HG03280 (cell line): Measurements from ENCODE around the gene THAP5.

Experiments
- ATAC-seq: cut with Tn5 transposase; IDR thresholded peaks from one replicate; pipeline ENCODE4 v1.9.1; 2021; ENCODE audit warnings: mild to moderate bottlenecking, moderate library complexity; ENCODE audit not compliant: unreplicated experiment

The THAP5 gene

GRCh38 chr7:108535744-108536143, 33.8 kb downstream of the THAP5 start:
- ATAC-seq = no peak

GRCh38 chr7:108535257-108535656, 34.2 kb downstream of the THAP5 start:
- ATAC-seq = no peak

DNA sequence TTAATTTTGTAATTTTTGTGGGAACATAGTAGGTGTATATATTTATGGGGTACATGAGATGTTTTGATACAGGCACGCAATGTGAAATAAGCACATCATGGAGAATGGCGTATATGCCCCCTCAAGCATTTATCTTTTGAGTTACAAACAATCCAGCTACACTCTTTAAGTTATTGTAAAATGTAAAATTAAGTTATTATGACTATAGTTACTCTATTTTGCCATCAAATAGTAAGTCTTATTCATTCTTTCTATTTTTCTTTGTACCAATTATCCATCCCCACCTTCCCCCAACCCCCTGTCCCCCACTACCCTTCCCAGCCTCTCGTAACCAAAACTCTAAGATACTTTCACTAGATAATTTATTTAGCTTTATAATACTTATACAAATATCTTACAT, 35.8 kb downstream of the THAP5 start:
- no peak for ATAC-seq

DNA sequence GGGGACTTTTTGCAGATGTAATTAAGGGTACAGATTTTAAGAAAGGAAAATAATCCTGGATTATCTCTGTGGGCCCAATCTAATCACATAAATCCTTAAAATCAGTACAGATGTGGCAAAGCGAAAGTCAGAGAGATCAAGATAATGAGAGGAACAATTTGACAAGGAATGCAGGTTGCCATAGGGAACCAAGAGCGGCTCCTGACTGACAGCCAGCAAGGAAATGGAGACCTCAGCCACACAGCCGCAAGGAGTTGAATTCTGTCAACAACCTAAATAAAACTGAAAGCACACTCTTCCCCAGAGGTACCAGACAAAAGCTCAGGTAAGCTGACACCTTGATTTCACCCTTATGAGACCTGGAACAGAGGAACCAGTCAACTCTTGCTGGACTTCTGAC, 40.2 kb downstream of the THAP5 start:
- no peak for ATAC-seq

DNA sequence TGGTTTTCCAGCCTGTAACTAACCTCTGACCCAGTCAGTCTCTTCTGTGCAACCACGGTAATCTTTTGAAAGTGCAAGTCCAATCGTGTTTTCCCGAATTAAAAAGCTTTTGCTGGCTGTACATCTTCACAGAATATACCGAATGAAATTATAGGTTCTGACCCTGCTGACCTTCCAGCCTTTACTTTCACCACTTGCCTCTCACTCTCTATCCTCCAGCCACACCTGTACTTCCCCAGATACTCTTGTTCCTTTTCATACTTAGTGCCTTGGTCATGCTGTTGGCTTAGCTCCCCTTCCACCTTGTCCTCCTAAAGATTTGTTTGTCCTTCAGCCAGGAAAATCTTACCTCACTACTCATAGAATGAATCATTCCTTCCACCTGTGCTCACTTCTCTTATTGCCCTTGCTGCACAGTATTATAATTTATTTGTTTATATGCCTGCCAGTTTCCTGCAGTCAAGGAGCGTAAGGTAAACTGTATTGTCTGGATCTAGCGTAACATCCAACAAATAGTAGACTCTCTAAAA, 41.3 kb downstream of the THAP5 start:
- no peak for ATAC-seq

DNA sequence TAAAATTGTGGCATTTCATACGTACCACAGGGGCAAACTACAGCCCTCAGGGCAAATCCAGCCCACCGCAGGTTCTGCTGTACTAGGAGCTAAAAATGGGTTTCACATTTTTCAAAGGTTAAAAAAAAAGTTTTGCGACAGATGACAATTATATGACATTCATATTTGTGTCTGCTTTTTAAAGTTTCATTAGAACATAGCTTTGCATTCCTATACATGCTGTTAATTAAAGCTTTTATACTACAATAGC, 42.8 kb downstream of the THAP5 start:
- ATAC-seq = no peak

DNA sequence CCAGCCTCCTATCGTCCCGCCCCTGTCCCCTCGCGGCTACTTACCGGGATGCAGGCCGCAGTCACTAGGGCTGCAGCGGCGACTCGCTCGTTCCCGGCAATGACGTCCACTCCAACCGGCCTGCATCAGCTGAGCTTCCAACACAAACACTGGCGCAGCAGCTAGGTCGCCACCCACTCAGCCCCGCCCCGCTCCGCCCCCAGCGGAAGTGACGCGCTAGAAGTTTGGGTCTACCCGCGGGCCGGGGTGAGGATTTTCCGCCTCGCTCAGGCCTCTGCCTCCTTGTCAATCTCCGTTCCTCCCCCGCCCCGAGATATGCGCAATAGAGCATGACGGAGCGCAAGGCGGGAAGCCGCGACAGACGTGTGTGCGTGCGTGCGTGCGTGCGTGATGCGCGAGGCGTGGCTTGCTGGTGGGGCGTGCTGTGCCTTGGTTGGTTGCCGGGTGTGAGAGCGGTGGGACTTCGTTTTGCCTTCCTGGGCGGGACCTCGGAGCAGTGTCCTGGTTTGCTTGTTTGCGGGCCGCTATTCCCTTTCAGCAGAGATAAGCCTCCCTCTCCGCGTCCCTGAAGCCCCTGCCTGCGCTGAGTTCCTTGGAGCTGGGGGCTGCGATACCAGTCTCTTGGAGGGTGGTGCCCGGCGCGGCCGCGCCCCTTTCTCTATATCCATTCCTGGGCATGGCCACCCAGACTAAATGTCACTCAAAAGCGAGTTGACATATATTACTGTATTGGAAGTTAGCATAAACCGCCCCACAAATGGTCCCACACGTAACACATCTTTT, 43.3 kb downstream of the THAP5 start, which contains the start of gene PNPLA8:
TSS of gene PNPLA8 (minus strand) at position 151 of the 783 bp plus-strand sequence. CDS start 10,644 bp downstream, outside the sequence.
- ATAC-seq = peak; percentile 94

DNA sequence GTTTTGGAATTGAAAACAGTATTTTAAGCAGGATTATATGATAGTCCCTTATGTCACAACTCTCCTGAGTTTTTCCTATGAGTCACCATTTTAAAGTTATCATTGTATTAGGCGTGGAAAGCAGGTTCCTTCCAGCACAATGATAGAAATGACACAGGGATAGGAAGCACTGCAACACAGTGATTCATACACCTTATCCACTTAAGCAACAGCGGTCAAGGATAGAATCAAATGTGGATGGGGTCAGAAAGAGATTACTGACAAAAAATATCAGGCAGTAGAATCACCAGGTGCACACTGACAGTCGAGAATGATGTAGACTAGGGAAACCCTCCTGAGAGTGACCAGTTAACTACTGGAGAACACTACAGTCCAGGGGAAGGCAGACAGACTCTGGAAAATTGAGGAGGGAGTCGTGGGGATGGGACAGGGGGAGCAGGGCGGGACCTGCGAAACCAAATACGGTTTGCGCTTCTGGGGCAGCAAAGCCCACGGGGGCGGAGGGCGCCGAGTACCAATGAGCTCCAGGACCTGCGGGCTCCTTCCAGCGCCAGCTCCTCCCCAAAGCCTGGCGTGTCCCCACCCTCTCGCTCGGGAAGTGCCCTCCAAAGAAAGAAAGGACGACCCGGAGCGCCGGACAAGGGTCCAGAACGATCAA, 44.0 kb downstream of the THAP5 start:
- peak; percentile 39 for ATAC-seq

- no peak for ATAC-seq
These were observed 46.7 kb downstream of the THAP5 start for GRCh38 chr7:108522780-108523179.

DNA sequence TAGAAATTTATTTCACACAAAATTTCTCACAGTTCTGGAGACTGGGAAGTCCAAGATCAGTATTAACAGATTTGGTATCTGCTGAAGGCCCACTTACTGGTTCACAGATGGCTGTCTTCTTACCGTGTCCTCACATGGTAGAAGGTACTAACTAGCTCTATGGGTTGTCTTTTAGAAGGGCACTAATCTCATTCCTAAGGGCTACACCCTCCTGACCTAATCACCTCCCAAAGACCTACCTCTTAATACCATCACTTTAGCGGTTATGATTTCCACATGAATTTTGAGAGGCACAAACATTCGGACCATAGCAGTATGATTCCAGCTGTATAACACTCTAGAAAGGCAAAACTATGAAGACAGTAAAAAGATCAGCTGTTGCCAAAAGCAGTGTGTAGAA, 51.6 kb downstream of the THAP5 start:
- no peak for ATAC-seq

- ATAC-seq = no peak
These were observed 53.9 kb downstream of the THAP5 start for GRCh38 chr7:108515630-108516029.

- no peak for ATAC-seq
These were observed 54.5 kb downstream of the THAP5 start for GRCh38 chr7:108515013-108515412.
